Activated naive CD4-positive, alpha-beta T cell treated with anti-CD3 and anti-CD28 coated beads, Interleukin-2, amount 10 ng/mL, durations not matched to agents 7 days and 5 days (primary cell): ENCODE results near the gene TAMALIN.

ENCODE experiments used
- CTCF ChIA-PET: fragments of 350-600 bp; sonication (Branson Sonifier 250); formaldehyde crosslinking; loops from one replicate; lab custom pipeline; 2021; ENCODE audit warnings: antibody characterized with exemption; lab: Charles Lee
- DNase-seq: peaks from one replicate; pipeline ENCODE4 v3.0.0-alpha.2; 2020
- H3K27ac Mint-ChIP-seq: one replicate; pipeline ENCODE4 v1.8.0; 2021; ENCODE audit warnings: mild to moderate bottlenecking, moderate library complexity, mixed read lengths
- H3K27me3 Mint-ChIP-seq: one replicate; pipeline ENCODE4 v1.8.0; 2021; ENCODE audit warnings: mild to moderate bottlenecking, mixed read lengths
- H3K36me3 Mint-ChIP-seq: one replicate; pipeline ENCODE4 v1.8.0; 2021; ENCODE audit warnings: mixed read lengths
- H3K4me1 Mint-ChIP-seq: one replicate; pipeline ENCODE4 v1.8.0; 2021; ENCODE audit warnings: mixed read lengths
- H3K4me3 Mint-ChIP-seq: one replicate; pipeline ENCODE4 v1.8.0; 2021; ENCODE audit warnings: mild to moderate bottlenecking, moderate library complexity, mixed read lengths
- H3K9me3 Mint-ChIP-seq: one replicate; pipeline ENCODE4 v1.8.0; 2021; ENCODE audit warnings: mixed read lengths

The TAMALIN gene

DNA sequence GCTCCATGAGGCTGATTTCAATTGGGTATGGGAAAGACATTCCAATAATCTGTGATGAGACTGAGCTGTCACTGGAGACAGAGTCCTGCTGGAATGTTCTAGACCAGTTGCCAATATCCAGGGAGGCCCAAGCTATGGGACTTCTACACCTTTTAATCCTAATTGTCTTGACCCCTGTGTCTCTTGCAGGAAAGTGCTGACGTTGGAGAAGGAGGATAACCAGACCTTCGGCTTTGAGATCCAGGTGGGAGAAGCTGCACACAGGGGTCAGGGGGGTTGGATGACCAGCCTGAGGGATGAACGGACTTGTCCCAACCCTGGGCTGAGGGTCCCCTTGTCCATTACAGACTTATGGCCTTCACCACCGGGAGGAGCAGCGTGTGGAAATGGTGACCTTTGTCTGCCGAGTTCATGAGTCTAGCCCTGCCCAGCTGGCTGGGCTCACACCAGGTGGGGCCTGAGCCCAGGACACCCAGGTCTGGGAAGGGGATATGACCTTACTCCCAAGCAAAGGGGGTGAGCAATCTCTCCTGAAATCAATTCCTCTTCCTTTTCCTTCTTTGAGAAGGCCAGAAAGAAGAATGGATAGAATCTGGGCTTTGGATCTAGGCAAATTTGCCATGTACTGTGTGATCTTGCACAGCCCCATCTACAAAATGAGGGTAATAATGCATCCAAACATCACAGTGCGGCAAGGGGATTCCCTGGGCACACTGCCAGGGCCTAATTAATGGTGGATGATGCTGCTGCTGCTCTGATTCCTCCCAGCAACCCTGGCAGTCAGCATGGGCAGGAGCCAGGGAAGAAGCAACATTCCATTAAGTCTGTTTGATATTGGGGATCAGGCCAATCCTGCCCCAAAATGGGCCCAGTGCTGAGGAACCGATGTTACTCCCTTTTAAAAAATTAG, 4.2 kb downstream of the TAMALIN start:
- no peaks in the 10 kb centered on the region for H3K9me3 Mint-ChIP-seq
- H3K27ac Mint-ChIP-seq, result no peak overlapping the region
- peaks cover 21% of the 10 kb centered on the region for H3K4me1 Mint-ChIP-seq
- DNase-seq, result no peak
- no peak overlapping the region for H3K4me3 Mint-ChIP-seq
- peaks cover 6% of the 10 kb centered on the region for H3K36me3 Mint-ChIP-seq
- H3K27me3 Mint-ChIP-seq, result peaks cover 34% of the 10 kb centered on the region
- CTCF ChIA-PET, result interaction anchor here (11.6 kb wide), 1 partner anchor 9 kb away, joined by 196 read pairs; no protein-coding TSS in a partner anchor

DNA sequence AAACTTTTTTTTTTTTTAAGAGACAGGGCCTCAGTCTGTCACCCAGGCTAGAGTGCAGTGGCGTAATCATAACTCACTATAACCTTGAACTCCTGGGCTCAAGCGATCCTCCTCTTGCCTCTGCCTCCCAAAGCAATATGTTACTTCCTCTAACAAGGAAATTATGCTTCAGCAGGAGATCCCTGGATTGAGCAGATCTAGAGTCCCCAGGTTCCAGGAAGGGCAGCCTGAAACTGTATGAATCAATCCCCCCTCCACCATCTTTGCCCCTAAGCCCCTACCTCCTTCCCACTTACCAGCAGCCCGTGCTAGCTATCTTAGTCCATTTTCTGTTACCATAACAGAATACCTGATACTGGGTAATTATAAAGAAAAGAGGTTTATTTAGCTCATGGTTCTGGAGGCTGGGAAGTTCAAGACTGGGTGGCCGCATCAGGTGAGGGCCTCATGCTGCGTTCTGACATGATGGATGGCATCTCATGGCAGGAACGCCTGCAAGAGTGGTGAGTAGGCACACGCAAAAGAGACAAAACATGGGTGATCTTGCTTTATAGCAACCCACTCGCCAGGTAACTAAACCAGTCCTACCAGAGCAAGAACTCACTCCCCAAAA, 5.0 kb downstream of the TAMALIN start:
- no peaks in the 10 kb centered on the region for H3K9me3 Mint-ChIP-seq
- peaks cover 6% of the 10 kb centered on the region for H3K36me3 Mint-ChIP-seq
- CTCF ChIA-PET, result interaction anchor here (11.6 kb wide), 1 partner anchor 8 kb away, joined by 196 read pairs; no protein-coding TSS in a partner anchor
- H3K27ac Mint-ChIP-seq, result no peak overlapping the region
- peaks cover 26% of the 10 kb centered on the region for H3K27me3 Mint-ChIP-seq
- DNase-seq, result no peak
- H3K4me3 Mint-ChIP-seq, result no peak overlapping the region
- H3K4me1 Mint-ChIP-seq, result peaks cover 15% of the 10 kb centered on the region

DNA sequence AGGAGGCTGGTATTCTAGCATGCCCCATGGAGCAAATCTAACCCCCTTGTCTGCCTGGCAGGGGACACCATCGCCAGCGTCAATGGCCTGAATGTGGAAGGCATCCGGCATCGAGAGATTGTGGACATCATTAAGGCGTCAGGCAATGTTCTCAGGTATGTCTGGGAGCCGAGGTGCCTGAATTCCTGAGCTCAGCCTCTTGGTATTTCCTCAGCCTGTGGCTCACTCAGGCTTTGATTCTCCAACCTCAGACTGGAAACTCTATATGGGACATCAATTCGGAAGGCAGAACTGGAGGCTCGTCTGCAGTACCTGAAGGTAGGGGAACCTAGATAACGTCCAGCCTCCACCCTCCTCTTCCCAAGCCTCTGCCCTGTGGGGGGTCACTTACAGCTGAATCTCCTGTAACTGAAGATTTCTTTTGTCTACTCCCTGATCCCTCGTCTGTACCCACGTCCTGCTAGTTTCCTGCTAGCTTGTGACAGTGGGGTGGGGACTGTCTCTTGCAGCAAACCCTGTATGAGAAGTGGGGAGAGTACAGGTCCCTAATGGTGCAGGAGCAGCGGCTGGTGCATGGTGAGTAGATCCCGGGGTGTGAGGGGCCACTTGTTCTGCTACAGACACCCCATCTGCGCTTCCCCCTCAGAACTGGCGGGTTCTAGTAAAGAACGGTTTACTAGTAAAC, 7.0 kb downstream of the TAMALIN start:
- DNase-seq, result no peak
- no peak overlapping the region for H3K4me3 Mint-ChIP-seq
- CTCF ChIA-PET, result interaction anchor here (1.0 to 1.2 kb wide), 3 partner anchors 10 to 21 kb away, joined by 3 to 6 read pairs (median 4); no protein-coding TSS in a partner anchor
- H3K36me3 Mint-ChIP-seq, result peaks cover 6% of the 10 kb centered on the region
- no peak overlapping the region for H3K27ac Mint-ChIP-seq
- H3K4me1 Mint-ChIP-seq, result peaks cover 2% of the 10 kb centered on the region
- H3K9me3 Mint-ChIP-seq, result no peaks in the 10 kb centered on the region
- H3K27me3 Mint-ChIP-seq, result peaks cover 8% of the 10 kb centered on the region

DNA sequence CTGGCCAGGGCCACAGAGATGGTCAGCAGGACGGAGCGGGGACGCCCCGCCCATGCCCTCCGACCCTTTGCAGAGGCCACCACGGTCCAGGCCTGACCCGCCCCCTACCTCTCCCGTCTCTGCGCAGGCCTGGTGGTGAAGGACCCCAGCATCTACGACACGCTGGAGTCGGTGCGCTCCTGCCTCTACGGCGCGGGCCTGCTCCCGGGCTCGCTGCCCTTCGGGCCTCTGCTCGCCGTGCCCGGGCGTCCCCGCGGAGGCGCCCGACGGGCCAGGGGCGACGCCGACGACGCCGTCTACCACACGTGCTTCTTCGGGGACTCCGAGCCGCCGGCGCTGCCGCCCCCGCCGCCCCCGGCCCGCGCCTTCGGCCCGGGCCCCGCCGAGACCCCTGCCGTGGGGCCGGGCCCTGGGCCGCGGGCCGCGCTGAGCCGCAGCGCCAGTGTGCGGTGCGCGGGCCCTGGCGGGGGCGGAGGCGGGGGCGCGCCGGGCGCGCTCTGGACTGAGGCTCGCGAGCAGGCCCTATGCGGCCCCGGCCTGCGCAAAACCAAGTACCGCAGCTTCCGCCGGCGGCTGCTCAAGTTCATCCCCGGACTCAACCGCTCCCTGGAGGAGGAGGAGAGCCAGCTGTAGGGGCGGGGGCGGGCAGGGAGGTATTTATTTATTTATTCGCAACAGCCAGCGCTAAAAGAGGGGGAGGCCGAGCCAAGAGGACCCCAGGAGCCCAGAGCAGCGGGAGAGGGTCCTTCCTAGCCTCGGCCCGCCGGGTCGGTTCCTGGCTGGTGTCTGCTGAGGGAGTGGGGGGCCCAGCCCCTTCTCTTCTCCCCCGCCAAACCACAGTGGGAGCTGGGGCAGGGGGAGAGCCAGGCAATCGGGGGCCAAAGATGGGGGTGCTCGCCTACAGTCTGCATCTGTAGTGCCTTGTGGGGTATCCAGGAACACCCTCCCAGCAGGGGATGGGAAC, 8.1 kb downstream of the TAMALIN start:
- H3K27me3 Mint-ChIP-seq, result no peaks in the 10 kb centered on the region
- H3K4me3 Mint-ChIP-seq, result no peak overlapping the region
- H3K36me3 Mint-ChIP-seq, result peaks cover 6% of the 10 kb centered on the region
- H3K27ac Mint-ChIP-seq, result no peak overlapping the region
- no peaks in the 10 kb centered on the region for H3K4me1 Mint-ChIP-seq
- H3K9me3 Mint-ChIP-seq, result no peaks in the 10 kb centered on the region
- CTCF ChIA-PET, result interaction anchor here (1.0 to 9.0 kb wide), 4 partner anchors 8 to 22 kb away, joined by 3 to 196 read pairs (median 6); partner anchors contain the start of gene TAMALIN
- no peak for DNase-seq

DNA sequence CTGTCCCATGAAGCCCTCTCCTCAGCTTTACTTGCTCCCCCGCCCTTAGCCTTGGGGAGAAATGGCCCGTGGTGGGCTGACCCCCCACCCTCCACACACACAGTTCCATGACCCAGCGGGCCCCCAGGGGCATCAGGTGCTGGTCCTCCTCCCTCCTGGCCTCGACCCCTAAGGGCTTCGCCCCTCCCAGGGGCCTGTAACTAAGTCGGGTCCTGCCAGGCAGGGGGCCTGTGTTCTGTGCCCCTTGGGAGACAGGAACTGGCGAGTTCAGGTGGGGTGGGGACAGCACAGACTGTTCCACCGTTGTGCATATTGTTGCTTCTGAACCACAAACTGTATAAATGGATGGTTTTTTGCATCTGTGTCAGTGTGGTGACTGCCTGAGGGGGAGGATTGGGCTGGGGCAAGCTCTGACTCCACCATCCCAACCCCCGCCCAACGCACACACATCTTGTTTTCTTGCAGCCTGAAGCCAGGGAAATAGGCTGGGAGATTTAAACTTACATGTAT, 8.8 kb downstream of the TAMALIN start:
- peaks cover 6% of the 10 kb centered on the region for H3K36me3 Mint-ChIP-seq
- H3K4me1 Mint-ChIP-seq, result peaks cover 6% of the 10 kb centered on the region
- no peak for DNase-seq
- CTCF ChIA-PET, result interaction anchor here (1.2 to 9.0 kb wide), 3 partner anchors 8 to 22 kb away, joined by 3 to 196 read pairs (median 7); partner anchors contain the start of gene TAMALIN
- H3K27me3 Mint-ChIP-seq, result peaks cover 6% of the 10 kb centered on the region
- no peak overlapping the region for H3K4me3 Mint-ChIP-seq
- H3K27ac Mint-ChIP-seq, result no peak overlapping the region
- H3K9me3 Mint-ChIP-seq, result no peaks in the 10 kb centered on the region

DNA sequence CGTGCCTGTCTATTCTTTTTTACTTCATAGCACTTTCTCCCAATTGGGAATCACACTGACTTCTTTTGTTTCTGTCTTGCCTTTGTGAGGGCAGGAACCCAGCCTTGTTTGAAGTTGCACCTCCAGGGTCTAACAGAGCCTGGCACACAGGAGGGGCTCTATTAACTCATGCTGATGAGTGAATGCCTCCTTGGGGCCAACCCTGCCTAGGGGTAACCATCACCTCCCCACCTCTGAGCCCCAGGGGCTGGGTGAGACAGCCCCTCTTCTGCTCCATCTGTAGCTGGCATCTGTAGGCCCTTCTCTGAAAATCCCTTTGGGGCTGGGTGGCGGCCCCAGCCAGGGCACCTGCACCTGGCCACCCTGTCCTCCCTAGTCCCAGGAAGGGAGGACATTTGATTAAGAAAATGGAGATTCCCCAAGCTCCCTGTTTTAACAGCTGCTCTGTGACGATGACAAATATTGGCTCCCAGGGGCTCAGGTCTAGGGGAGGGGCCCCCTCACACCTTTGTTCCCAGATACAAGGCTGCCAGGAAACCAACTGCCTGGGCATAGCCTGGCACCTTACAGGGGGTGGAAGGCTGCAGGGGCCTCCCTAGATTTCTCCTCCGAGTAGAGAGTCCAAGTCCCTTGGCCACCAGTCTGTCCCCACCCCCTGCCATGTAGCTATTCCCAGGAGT, 11.8 kb downstream of the TAMALIN start:
- H3K9me3 Mint-ChIP-seq, result no peaks in the 10 kb centered on the region
- H3K36me3 Mint-ChIP-seq, result no peaks in the 10 kb centered on the region
- DNase-seq, result no peak
- H3K27ac Mint-ChIP-seq, result no peak overlapping the region
- CTCF ChIA-PET, result interaction anchor here (0.6 to 17.2 kb wide), 5 partner anchors 8 to 125 kb away, joined by 3 to 637 read pairs (median 196); partner anchors contain the start of genes ATG101, SMIM41 and TAMALIN
- H3K27me3 Mint-ChIP-seq, result peaks cover 28% of the 10 kb centered on the region
- H3K4me3 Mint-ChIP-seq, result no peak overlapping the region
- peaks cover 23% of the 10 kb centered on the region for H3K4me1 Mint-ChIP-seq

DNA sequence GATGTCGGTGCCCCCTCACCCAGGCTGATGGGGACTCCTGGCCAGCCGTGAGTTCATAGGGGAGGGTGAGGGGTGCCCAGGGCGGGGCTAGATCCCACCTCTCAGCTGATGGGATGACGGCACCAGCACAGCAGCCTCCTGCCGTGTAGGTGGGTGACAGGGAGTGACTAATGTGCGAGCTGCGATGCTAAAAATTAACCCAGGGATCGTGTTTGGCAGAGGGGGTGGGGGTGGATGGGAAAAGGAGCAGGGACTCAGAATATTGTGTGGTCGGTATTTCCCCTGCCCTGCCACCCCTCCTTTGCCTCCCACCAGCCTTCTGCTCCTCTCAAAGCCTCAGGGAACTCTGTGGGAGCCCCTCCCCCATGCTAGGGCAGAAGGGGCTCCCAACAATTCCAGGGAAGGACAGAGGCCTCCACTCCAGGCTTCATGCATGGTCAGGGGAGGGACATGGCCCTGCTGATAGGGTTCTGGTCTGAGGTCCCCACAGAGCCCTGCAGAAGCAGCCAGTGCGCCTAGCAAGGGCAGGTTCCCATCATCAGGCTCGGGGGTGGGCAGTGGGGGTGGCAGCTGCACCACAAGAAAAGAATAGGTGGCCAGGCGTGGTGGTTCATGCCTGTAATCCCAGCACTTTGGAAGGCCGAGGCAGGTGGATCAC, 12.5 kb downstream of the TAMALIN start:
- Mint-ChIP-seq H3K27me3 (peaks cover 31% of the 10 kb centered on the region), H3K36me3 (no peaks in the 10 kb centered on the region), H3K4me1 (peaks cover 29% of the 10 kb centered on the region), H3K9me3 (no peaks in the 10 kb centered on the region), H3K4me3 (no peak overlapping the region), H3K27ac (no peak overlapping the region)
- DNase-seq, result no peak
- CTCF ChIA-PET, result interaction anchor here (1.1 to 17.2 kb wide), 7 partner anchors 12 to 600 kb away, joined by 3 to 637 read pairs (median 3); partner anchors contain the start of genes ATG101, SMIM41 and TAMALIN

DNA sequence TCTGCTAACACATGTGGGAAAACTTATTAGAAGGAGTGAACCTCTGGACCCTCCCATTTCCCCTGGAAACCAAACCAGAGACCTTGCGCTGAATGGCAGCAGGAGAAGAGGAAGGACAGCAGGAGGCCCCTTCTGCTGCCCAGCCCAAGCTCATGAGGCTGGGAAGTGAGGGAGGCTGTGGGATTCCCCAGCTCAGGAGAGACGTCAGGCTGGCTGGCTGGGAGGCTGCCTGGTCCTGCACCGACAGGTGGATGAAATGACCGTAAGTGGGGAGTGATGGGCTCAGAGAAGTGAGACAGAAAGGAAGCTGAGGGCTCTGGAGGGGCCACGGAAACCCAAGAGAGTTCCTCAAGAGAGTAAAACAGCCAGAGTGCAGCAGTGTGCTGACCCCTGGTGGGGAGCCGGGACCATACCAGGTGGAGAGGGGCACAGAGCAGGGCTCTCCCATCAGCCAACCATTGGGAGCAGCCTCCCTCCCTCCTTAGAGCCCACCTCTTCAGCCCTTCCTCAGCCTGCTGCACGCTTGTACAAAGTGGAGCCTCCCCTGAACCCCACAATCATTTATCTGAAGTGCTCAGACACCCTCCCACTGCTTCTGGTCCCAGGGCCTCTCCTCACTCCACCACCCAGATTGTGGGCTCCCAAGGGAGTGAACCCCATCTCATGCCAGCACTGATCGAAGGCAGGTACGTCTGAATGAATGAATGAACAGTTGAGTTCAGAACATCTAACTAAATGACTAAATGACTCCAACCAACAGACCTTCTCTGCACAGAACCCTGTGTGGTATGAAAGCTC, 14.0 kb downstream of the TAMALIN start:
- no peak overlapping the region for H3K4me3 Mint-ChIP-seq
- no peaks in the 10 kb centered on the region for H3K36me3 Mint-ChIP-seq
- no peaks in the 10 kb centered on the region for H3K9me3 Mint-ChIP-seq
- peaks cover 41% of the 10 kb centered on the region for H3K27me3 Mint-ChIP-seq
- H3K27ac Mint-ChIP-seq, result no peak overlapping the region
- peaks cover 44% of the 10 kb centered on the region for H3K4me1 Mint-ChIP-seq
- DNase-seq, result peak; percentile 83
- CTCF ChIA-PET, result interaction anchor here (0.6 to 17.2 kb wide), 20 partner anchors 9 to 601 kb away, joined by 3 to 637 read pairs (median 4); partner anchors contain the start of genes ATG101, SMIM41 and TAMALIN

DNA sequence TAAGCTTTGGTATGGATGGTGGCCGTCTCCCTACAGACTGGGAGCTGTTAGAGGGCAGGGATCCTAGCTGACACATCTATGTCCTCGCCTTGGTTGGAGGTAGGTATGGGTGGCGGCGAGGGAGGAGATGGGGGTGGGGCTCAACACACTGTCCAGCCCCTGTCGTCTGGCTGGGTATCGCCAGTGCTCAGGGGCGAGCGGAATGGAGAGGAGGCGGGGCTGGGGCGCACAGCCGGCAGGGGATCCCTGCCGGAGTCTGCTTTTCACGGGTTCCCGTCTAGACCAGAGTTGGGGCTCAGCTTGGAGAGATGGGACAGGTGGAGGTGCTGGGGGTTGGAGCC, 16.1 kb downstream of the TAMALIN start:
- DNase-seq, result no peak
- peaks cover 51% of the 10 kb centered on the region for H3K4me1 Mint-ChIP-seq
- peaks cover 41% of the 10 kb centered on the region for H3K27me3 Mint-ChIP-seq
- CTCF ChIA-PET, result interaction anchor here (0.5 to 17.2 kb wide), 20 partner anchors 9 to 207 kb away, joined by 3 to 637 read pairs (median 8); partner anchors contain the start of genes ATG101, SMIM41 and TAMALIN
- no peaks in the 10 kb centered on the region for H3K36me3 Mint-ChIP-seq
- H3K4me3 Mint-ChIP-seq, result peak overlapping the region; percentile 84
- H3K27ac Mint-ChIP-seq, result peak overlapping the region; percentile 81
- no peaks in the 10 kb centered on the region for H3K9me3 Mint-ChIP-seq

DNA sequence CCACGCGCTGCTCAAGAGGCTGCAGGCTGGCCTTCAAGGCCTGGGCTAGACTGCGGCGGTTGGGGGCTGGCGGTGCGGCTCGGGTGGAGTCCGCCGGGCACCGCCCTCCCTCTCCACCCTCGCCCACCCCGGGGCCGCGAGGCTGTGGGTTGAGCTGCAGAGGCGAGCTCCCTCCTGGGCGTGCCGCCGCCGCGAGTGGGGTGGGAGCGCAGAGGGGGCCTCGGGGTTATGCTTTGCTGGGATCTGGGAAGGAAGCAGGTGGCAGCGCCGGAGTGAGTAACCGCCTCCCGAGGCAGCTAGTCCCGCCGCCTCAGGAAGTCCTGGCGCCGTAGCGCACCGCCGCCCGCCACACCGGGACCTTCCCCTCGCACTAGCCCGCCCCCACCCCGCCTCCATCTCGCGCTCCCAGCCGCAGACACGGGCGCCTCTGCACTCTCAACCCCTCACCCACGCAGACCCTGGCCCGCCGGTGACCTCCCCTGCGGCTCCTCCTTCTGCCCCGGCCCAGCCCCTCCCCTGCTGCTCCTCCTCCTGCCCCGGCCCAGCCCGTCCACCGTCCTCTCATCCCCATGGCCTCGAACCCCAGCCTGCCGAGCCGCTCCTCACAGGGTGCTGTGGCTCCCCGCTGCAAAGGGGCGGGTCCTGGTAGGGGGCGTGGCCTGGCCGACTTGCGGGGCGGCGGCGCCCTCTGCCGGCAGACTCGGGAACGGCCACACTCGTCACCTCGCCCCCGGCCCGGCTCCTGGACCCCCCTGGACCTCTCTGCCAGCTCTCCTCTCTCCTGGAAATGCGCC, 16.6 kb downstream of the TAMALIN start:
- Mint-ChIP-seq H3K27me3 (peaks cover 41% of the 10 kb centered on the region), H3K4me3 (peak overlapping the region; percentile 84), H3K9me3 (no peaks in the 10 kb centered on the region), H3K36me3 (no peaks in the 10 kb centered on the region), H3K27ac (peak overlapping the region; percentile 99), H3K4me1 (peaks cover 51% of the 10 kb centered on the region)
- CTCF ChIA-PET, result interaction anchor here (0.7 to 17.2 kb wide), 19 partner anchors 9 to 148 kb away, joined by 3 to 637 read pairs (median 8); partner anchors contain the start of genes ATG101, SMIM41 and TAMALIN
- peak; percentile 96 for DNase-seq
